GM18951 (cell line): ENCODE measurements around the gene POP4.

Source experiments
- POLR2A ChIP-seq: IDR thresholded peaks from 4 replicates; pipeline ENCODE4 v1.6.1; 2011; ENCODE audit warnings: mild to moderate bottlenecking; ENCODE audit not compliant: insufficient read length, insufficient read depth; ENCODE audit errors: extremely low read depth
- in situ Hi-C: fragments of 300-500 bp; cut with MboI; formaldehyde crosslinking; loops from one replicate; pipeline ENCODE4 v1.12.0; 2022; ENCODE audit warnings: low sequenced_read_pairs, mixed read lengths, inconsistent platforms; ENCODE audit not compliant: unreplicated experiment

POP4 gene

GRCh38 chr19:29583196-29583999 lies 22.7 kb upstream of the POP4 start:
- no peak for TF ChIP-seq POLR2A
- in situ Hi-C loops, result no loop called here

GRCh38 chr19:29586401-29586800 lies 19.7 kb upstream of the POP4 start:
- no peak for TF ChIP-seq POLR2A

DNA sequence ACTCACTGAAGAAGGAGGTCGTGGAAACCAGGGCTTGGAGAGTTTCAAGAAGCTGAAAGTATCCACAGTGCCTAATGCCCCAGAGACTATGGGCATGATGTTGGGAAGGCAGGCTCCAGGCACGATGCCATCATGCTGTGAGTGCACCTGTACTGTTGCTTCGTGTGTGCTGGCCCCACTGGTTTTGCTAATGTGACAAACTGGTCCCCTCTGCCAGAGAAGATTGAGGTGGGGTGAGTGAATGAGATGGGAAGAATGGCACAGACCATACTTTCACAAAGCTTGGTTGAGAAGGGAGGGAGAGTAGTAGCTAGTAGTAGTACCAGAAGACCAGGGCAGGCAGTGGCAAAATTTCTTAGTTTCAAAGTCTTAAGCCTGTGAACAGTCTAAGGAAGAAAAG lies 19.0 kb upstream of the POP4 start:
- in situ Hi-C loops, result no loop called here
- TF ChIP-seq POLR2A, result no peak

More at GRCh38 chr19:29586401-29586800, 19.7 kb upstream of the POP4 start:
- in situ Hi-C loops, result no loop called here

DNA sequence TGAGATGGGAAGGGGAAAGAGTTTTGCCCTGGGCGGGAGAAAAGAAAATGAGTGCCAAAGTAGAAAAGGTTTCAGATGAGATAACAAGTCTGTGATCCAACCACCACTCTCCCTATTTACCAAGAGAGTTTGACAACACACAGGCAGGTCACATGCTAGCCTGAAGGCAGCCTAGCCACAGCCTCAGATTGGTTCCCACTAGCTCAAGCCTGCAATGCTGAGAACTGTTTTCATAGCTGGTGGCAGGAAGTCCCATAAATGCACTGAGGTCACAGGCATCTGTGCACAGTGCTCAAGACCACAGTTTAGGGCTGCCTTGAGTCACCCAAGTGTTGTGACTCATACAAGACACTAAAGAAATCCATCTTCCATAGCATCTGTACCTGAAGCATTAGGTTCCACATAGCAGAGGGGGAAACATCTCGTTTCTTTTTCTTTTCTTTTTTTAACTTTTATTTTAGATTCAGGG lies 18.5 kb upstream of the POP4 start:
- no peak for TF ChIP-seq POLR2A
- in situ Hi-C loops, result no loop called here

- in situ Hi-C loops, result no loop called here
- no peak for TF ChIP-seq POLR2A
Measured at GRCh38 chr19:29588095-29588494, 18.0 kb upstream of the POP4 start.

DNA sequence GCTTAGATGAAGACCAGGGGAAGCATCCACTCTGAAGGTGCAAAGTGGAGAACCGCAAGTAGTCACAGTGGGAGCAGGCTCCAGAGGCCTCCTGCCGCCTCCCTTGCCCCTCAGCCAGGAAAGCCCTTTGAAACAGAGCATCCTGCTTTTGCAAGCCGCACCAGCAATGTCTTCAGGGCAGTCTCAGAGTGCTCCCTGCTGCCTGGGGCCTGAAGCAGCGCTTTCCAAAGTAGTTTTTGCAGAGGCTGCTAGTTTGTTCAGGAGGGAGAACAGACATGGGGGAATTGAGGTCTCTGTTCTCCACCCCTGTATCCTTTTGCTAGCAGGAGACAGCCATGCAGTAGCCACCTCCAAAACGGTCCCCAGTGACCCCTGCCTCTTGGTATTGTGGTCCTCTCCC lies 15.8 kb upstream of the POP4 start:
- TF ChIP-seq POLR2A, result no peak
- in situ Hi-C loops, result no loop called here

- in situ Hi-C loops, result no loop called here
- no peak for TF ChIP-seq POLR2A
Measured at GRCh38 chr19:29591670-29592069, 14.4 kb upstream of the POP4 start.

GRCh38 chr19:29593869-29594268 lies 12.2 kb upstream of the POP4 start:
- in situ Hi-C loops, result no loop called here
- no peak for TF ChIP-seq POLR2A

GRCh38 chr19:29596080-29596727 lies 9.9 kb upstream of the POP4 start:
- in situ Hi-C loops, result no loop called here
- TF ChIP-seq POLR2A, result no peak

DNA sequence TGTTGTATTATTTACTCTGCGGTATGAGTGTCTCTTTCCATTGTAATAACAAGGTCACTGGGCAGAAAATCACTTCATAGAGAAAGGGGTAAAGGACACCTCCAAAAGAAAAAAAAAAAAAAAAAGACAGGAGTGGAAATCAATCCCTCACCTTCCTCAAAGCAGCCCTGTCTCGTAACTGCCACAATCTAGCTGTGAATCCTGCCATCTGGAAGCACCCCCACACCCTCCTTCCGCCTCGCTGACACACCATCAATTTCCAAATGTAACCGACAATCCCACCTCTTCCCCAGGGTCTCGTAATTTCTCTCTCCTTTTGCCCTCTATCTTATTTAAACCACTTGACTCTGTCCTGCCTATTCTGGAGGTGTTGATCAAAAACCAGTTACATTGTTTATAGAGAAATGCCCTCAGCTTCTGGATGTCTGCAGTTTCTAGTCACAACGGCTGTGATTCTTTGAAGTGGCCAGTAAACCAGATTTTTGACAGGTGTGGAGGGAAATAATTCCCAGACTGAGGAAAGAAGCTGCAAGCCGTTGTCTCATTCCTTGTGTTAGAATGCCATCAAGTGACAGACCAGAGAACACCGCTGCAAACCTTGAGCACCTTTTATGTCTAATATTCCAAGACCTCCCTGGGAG lies 9.1 kb upstream of the POP4 start:
- in situ Hi-C loops, result no loop called here
- TF ChIP-seq POLR2A, result no peak

DNA sequence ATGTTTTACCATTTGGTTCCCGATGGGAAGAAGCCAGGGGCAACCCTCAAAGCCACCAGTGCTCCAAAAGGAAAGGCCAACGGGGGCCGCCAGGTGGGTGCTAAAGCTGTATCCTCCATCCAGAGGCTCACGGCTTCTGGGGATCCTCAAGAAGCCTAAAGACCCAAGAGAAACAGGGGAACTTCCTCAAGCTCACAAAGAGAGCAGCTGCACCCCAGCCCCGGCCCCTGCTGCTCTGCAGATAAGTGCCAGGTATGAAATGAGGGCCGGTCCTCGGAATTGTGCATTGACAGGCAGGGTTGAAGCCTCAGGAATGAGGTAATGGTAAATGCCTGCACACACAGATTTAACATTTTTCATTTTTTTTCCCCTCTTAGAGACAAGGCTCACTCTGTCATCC lies 8.0 kb upstream of the POP4 start:
- in situ Hi-C loops, result no loop called here
- no peak for TF ChIP-seq POLR2A

GRCh38 chr19:29598496-29598895 lies 7.6 kb upstream of the POP4 start:
- in situ Hi-C loops, result no loop called here
- TF ChIP-seq POLR2A, result no peak

DNA sequence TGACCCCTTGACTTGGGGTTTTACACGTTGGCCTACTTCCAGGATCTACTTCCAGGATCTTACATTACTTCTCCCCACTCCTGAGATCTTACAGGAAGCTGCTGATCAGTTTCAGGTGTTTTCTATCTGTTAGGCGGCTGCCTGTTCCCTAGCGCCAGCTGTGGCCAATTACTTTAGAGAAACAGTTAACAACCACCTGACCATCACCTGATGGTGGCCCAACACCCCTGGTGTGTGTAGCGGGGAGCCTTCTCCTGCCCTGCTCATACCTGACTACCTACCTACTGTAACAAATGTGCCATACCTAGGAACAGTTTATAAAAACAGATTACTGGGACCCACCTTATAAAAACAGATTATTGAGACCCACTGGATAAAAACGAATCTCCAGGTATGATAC lies 2.8 kb upstream of the POP4 start:
- TF ChIP-seq POLR2A, result no peak
- in situ Hi-C loops, result no loop called here

DNA sequence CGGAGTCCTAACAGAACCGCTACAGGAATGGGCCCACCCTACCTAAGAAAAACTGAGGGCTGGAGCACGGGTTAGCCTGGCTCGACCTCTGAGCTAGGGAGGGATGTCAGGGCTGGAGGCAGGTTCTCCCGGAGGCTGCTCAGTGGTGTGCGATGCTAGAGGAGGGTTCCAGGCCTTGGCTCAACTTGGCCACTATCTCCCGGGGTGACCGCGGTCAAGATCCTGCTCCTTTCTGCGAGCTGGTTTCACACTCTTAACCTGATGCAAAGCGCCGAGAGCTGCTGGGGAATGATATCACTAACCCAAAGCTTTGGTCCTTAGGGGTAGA lies 301 bp downstream of the POP4 start:
- in situ Hi-C loops, result no loop called here
- TF ChIP-seq POLR2A, result no peak
